ENCODE data around the gene RAB9B. TPM values are rescaled to one million over a fixed set of nuclear protein-coding genes. Genes with fewer than 3 reads are reported as not detected.

The RAB9B gene
- total RNA-seq, 1 donor from 2014 or later = 2.4 TPM

GRCh38 chrX:103781062-103781402, 51.0 kb downstream of the RAB9B start:
- no peak overlapping the region for H3K4me3 Mint-ChIP-seq (ENCODE audit: low read depth)
- no peaks in the 10 kb centered on the region for H3K9me3 Mint-ChIP-seq (ENCODE audit: low read depth)
- no peaks in the 10 kb centered on the region for H3K36me3 Mint-ChIP-seq (ENCODE audit: insufficient read depth)
- no peak overlapping the region for H3K27ac Mint-ChIP-seq
- H3K27me3 Mint-ChIP-seq = peaks cover 4% of the 10 kb centered on the region
- DNase-seq (ENCODE audit: low spot score, unreplicated experiment) = no peak
- TF ChIP-seq, protein P1, sequence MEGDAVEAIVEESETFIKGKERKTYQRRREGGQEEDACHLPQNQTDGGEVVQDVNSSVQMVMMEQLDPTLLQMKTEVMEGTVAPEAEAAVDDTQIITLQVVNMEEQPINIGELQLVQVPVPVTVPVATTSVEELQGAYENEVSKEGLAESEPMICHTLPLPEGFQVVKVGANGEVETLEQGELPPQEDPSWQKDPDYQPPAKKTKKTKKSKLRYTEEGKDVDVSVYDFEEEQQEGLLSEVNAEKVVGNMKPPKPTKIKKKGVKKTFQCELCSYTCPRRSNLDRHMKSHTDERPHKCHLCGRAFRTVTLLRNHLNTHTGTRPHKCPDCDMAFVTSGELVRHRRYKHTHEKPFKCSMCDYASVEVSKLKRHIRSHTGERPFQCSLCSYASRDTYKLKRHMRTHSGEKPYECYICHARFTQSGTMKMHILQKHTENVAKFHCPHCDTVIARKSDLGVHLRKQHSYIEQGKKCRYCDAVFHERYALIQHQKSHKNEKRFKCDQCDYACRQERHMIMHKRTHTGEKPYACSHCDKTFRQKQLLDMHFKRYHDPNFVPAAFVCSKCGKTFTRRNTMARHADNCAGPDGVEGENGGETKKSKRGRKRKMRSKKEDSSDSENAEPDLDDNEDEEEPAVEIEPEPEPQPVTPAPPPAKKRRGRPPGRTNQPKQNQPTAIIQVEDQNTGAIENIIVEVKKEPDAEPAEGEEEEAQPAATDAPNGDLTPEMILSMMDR (IDR thresholded peaks at IDR 0.05; ENCODE audit: unreplicated experiment) = no peak
- H3K4me1 Mint-ChIP-seq (ENCODE audit: low read depth) = peaks cover 13% of the 10 kb centered on the region

- no peak overlapping the region for H3K27ac Mint-ChIP-seq
- no peaks in the 10 kb centered on the region for H3K36me3 Mint-ChIP-seq (ENCODE audit: insufficient read depth)
- TF ChIP-seq, protein P1 (IDR thresholded peaks at IDR 0.05; ENCODE audit: unreplicated experiment) = no peak
- H3K9me3 Mint-ChIP-seq (ENCODE audit: low read depth) = no peaks in the 10 kb centered on the region
- H3K4me1 Mint-ChIP-seq (ENCODE audit: low read depth) = peaks cover 13% of the 10 kb centered on the region
- no peak overlapping the region for H3K4me3 Mint-ChIP-seq (ENCODE audit: low read depth)
- peaks cover 6% of the 10 kb centered on the region for H3K27me3 Mint-ChIP-seq
- DNase-seq (ENCODE audit: low spot score, unreplicated experiment) = no peak
These were observed 51.6 kb downstream of the RAB9B start for GRCh38 chrX:103780336-103781061.

- H3K36me3 Mint-ChIP-seq (ENCODE audit: insufficient read depth) = no peaks in the 10 kb centered on the region
- no peak overlapping the region for H3K27ac Mint-ChIP-seq
- H3K4me1 Mint-ChIP-seq (ENCODE audit: low read depth) = peaks cover 13% of the 10 kb centered on the region
- TF ChIP-seq, protein P1 (IDR thresholded peaks at IDR 0.05; ENCODE audit: unreplicated experiment) = no peak
- H3K4me3 Mint-ChIP-seq (ENCODE audit: low read depth) = no peak overlapping the region
- DNase-seq (ENCODE audit: low spot score, unreplicated experiment) = no peak
- H3K9me3 Mint-ChIP-seq (ENCODE audit: low read depth) = no peaks in the 10 kb centered on the region
- H3K27me3 Mint-ChIP-seq = peaks cover 10% of the 10 kb centered on the region
These were observed 52.8 kb downstream of the RAB9B start for GRCh38 chrX:103779141-103779789.

DNA sequence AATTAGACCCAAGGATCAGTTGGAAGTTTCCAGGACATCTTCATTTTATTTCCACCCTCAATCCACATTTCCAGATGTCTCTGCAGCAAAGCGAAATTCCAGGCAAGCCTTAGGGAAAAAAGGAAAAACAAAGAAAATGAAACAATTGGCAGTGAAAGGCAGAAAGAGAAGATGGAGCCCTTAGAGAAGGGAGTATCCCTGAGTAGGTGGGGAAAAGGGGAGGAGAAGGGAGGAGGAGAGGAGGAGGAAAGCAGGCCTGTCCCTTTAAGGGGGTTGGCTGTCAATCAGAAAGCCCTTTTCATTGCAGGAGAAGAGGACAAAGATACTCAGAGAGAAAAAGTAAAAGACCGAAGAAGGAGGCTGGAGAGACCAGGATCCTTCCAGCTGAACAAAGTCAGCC, 55.5 kb downstream of the RAB9B start, which contains the start of gene PLP1:
TSS of gene PLP1 (plus strand) at position 295 of the 400 bp plus-strand sequence. CDS start 156 bp downstream, outside the sequence.
- H3K4me3 Mint-ChIP-seq (ENCODE audit: low read depth) = no peak within 1 kb of the TSS
- no peaks in the 10 kb centered on the region for H3K9me3 Mint-ChIP-seq (ENCODE audit: low read depth)
- no peaks in the 10 kb centered on the region for H3K36me3 Mint-ChIP-seq (ENCODE audit: insufficient read depth)
- no peaks in the 10 kb centered on the region for H3K4me1 Mint-ChIP-seq (ENCODE audit: low read depth)
- TF ChIP-seq, protein P1 (IDR thresholded peaks at IDR 0.05; ENCODE audit: unreplicated experiment) = no peak
- DNase-seq (ENCODE audit: low spot score, unreplicated experiment) = no peak
- no peak within 1 kb of the TSS for H3K27ac Mint-ChIP-seq
- H3K27me3 Mint-ChIP-seq = peaks cover 12% of the 10 kb centered on the region

- no peaks in the 10 kb centered on the region for H3K4me1 Mint-ChIP-seq (ENCODE audit: low read depth)
- no peaks in the 10 kb centered on the region for H3K9me3 Mint-ChIP-seq (ENCODE audit: low read depth)
- no peaks in the 10 kb centered on the region for H3K36me3 Mint-ChIP-seq (ENCODE audit: insufficient read depth)
- H3K27me3 Mint-ChIP-seq = peaks cover 12% of the 10 kb centered on the region
- no peak overlapping the region for H3K4me3 Mint-ChIP-seq (ENCODE audit: low read depth)
- no peak for DNase-seq (ENCODE audit: low spot score, unreplicated experiment)
- no peak overlapping the region for H3K27ac Mint-ChIP-seq
- TF ChIP-seq, protein P1 (IDR thresholded peaks at IDR 0.05; ENCODE audit: unreplicated experiment) = no peak
These were observed 57.9 kb downstream of the RAB9B start for GRCh38 chrX:103774070-103774642.
